ENCODE measurements around the gene SLC23A2. TPM values are rescaled to one million over a fixed set of nuclear protein-coding genes. Genes with fewer than 3 reads are reported as not detected.

The SLC23A2 gene
- total RNA-seq, 2 donors from 2014 or later: 21.0 to 39.1 TPM

GRCh38 chr20:4862661-4863060 lies 138.6 kb downstream of the SLC23A2 start:
- TF ChIP-seq POLR2AphosphoS5 (IDR thresholded peaks at IDR 0.05) (no peak), POLR2A (IDR thresholded peaks at IDR 0.05) (no peak)
- TF ChIP-seq, protein P1, sequence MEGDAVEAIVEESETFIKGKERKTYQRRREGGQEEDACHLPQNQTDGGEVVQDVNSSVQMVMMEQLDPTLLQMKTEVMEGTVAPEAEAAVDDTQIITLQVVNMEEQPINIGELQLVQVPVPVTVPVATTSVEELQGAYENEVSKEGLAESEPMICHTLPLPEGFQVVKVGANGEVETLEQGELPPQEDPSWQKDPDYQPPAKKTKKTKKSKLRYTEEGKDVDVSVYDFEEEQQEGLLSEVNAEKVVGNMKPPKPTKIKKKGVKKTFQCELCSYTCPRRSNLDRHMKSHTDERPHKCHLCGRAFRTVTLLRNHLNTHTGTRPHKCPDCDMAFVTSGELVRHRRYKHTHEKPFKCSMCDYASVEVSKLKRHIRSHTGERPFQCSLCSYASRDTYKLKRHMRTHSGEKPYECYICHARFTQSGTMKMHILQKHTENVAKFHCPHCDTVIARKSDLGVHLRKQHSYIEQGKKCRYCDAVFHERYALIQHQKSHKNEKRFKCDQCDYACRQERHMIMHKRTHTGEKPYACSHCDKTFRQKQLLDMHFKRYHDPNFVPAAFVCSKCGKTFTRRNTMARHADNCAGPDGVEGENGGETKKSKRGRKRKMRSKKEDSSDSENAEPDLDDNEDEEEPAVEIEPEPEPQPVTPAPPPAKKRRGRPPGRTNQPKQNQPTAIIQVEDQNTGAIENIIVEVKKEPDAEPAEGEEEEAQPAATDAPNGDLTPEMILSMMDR (IDR thresholded peaks at IDR 0.05): no peak
- intact Hi-C loops (cut with DNase I): no loop called here
- H3K9me3 ChIP-seq: no peaks in the 10 kb centered on the region
- no peaks in the 10 kb centered on the region for H3K27me3 ChIP-seq (replicated peaks; ENCODE audit: insufficient read depth)
- no peaks in the 10 kb centered on the region for H3K4me1 ChIP-seq (replicated peaks)
- no peak overlapping the region for H3K27ac ChIP-seq
- DNase-seq (ENCODE audit: low spot score): no peak
- H3K4me3 ChIP-seq: no peak overlapping the region
- WGBS: 96% methylated on average over 14 of the region's 14 CpGs
- peaks cover 0 to 4% of the 10 kb centered on the region in 2 donors for H3K36me3 ChIP-seq

DNA sequence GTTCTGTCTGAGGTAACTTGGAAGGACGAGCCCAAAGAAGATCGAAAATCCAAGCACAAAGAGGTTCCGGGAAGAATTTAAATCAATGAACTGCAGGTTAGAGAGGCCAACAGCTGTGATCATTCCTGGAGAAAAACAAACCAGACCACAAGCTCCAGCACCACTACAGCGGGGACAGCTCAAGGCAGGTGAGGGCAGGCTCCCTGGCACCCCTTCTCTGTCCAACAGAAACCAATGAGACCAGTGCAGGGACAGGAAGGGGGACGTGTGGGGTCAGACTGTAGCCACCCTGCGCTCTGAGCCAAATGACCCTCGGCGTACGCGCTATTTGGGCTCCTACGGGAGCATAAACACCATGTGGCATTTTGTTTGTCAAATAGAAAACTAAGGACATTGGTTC lies 139.3 kb downstream of the SLC23A2 start:
- DNase-seq (ENCODE audit: low spot score): no peak
- Histone ChIP-seq H3K4me1 (replicated peaks) (no peaks in the 10 kb centered on the region), H3K9me3 (no peaks in the 10 kb centered on the region), H3K27ac (no peak overlapping the region), H3K27me3 (replicated peaks; ENCODE audit: insufficient read depth) (no peaks in the 10 kb centered on the region), H3K36me3 (peaks cover 0 to 4% of the 10 kb centered on the region in 2 donors), H3K4me3 (no peak overlapping the region)
- TF ChIP-seq POLR2AphosphoS5 (IDR thresholded peaks at IDR 0.05) (no peak), POLR2A (IDR thresholded peaks at IDR 0.05) (no peak)
- TF ChIP-seq, protein P1 (IDR thresholded peaks at IDR 0.05): no peak
- WGBS: 92% methylated on average over 11 of the region's 11 CpGs
- intact Hi-C loops (cut with DNase I): no loop called here

DNA sequence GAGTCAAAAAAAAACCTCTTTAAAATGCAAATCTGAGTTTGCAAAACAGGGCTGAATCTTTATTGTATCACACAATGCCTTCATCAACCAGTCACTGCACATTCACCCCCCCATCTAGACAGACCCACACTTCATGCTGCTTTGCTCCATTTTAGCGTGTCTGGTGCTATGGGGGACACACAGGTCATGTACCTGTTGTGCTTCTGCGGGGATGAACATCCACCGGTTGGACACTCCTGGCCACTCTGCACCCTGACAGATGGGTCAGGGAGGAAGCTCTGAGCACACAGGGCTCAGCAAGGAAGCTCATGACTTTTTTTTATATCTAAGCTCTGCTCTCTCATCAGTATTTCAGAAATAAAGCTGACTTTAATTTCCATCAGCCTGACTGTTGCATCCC lies 143.3 kb downstream of the SLC23A2 start:
- 97% methylated on average over 3 of the region's 3 CpGs for WGBS
- Histone ChIP-seq H3K4me3 (no peak overlapping the region), H3K9me3 (no peaks in the 10 kb centered on the region), H3K27ac (no peak overlapping the region), H3K36me3 (peaks cover 0 to 7% of the 10 kb centered on the region in 2 donors), H3K27me3 (replicated peaks; ENCODE audit: insufficient read depth) (no peaks in the 10 kb centered on the region), H3K4me1 (replicated peaks) (no peaks in the 10 kb centered on the region)
- TF ChIP-seq POLR2A (IDR thresholded peaks at IDR 0.05): no peak
- TF ChIP-seq, protein P1 (IDR thresholded peaks at IDR 0.05): no peak
- no peak for TF ChIP-seq POLR2AphosphoS5 (IDR thresholded peaks at IDR 0.05)
- DNase-seq (ENCODE audit: low spot score): no peak
- intact Hi-C loops (cut with DNase I): no loop called here

- DNase-seq (ENCODE audit: low spot score): no peak
- H3K27me3 ChIP-seq (replicated peaks; ENCODE audit: insufficient read depth): no peaks in the 10 kb centered on the region
- H3K36me3 ChIP-seq: peaks cover 0 to 4% of the 10 kb centered on the region in 2 donors
- H3K4me1 ChIP-seq (replicated peaks): no peaks in the 10 kb centered on the region
- no peak for TF ChIP-seq POLR2AphosphoS5 (IDR thresholded peaks at IDR 0.05)
- TF ChIP-seq POLR2A (IDR thresholded peaks at IDR 0.05): no peak
- TF ChIP-seq, protein P1 (IDR thresholded peaks at IDR 0.05): no peak
- 92% methylated on average over 18 of the region's 19 CpGs for WGBS
- H3K9me3 ChIP-seq: no peaks in the 10 kb centered on the region
- intact Hi-C loops (cut with DNase I): no loop called here
- H3K4me3 ChIP-seq: no peak overlapping the region
- H3K27ac ChIP-seq: no peak overlapping the region
Observed at GRCh38 chr20:4856022-4856755, 145.1 kb downstream of the SLC23A2 start.

DNA sequence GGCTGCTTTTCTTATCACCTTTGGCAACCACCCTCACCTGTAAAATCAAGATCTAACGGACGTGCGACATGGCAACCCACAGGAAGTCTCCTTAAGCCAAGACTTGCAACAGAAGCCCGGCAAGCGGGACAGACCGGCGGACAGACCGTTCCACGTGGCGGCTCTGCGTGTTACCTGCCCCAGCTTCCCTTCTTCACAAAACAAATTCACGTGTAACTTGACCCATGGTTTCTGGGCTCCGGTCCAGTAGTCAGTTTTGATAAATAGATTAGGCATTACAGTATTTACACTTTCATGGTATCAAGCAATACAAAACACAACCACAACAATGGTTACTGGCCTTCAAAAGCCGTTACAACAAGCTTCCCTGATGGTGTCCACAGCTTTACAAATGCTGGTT lies 145.8 kb downstream of the SLC23A2 start:
- WGBS: 71% methylated on average over 14 of the region's 14 CpGs
- no peaks in the 10 kb centered on the region for H3K9me3 ChIP-seq
- intact Hi-C loops (cut with DNase I): no loop called here
- H3K27ac ChIP-seq: no peak overlapping the region
- TF ChIP-seq POLR2A (IDR thresholded peaks at IDR 0.05) (no peak), POLR2AphosphoS5 (IDR thresholded peaks at IDR 0.05) (peak; percentile 27)
- H3K36me3 ChIP-seq: peaks cover 0 to 4% of the 10 kb centered on the region in 2 donors
- DNase-seq (ENCODE audit: low spot score): peak; percentile 30
- H3K4me3 ChIP-seq: no peak overlapping the region
- no peaks in the 10 kb centered on the region for H3K4me1 ChIP-seq (replicated peaks)
- H3K27me3 ChIP-seq (replicated peaks; ENCODE audit: insufficient read depth): no peaks in the 10 kb centered on the region

All from prostate gland (tissue), 2 donors.